Ovary (tissue), 3 donors: ENCODE data around the gene CNOT6L.

Experiments used
- POLR2A ChIP-seq: fragments of 450-650 bp; IDR thresholded peaks from one replicate; pipeline ENCODE4 v1.6.1; 2017; ENCODE audit warnings: antibody characterized with exemption, mild to moderate bottlenecking, moderate library complexity
- TF ChIP-seq, protein P1 (sequence below), 3 donors: fragments of 450-650 bp in 2 of 3; fragments of 200-600 bp in 1 of 3; IDR thresholded peaks; one replicate each; pipeline versions ENCODE4 v1.5.1 to v1.8.0; 2016 to 2022; ENCODE audit warnings: antibody characterized with exemption in 3 of 3, mild to moderate bottlenecking in 1 of 3
- donor health status: DM: no; HTN: no; CAD: no.

DNA sequence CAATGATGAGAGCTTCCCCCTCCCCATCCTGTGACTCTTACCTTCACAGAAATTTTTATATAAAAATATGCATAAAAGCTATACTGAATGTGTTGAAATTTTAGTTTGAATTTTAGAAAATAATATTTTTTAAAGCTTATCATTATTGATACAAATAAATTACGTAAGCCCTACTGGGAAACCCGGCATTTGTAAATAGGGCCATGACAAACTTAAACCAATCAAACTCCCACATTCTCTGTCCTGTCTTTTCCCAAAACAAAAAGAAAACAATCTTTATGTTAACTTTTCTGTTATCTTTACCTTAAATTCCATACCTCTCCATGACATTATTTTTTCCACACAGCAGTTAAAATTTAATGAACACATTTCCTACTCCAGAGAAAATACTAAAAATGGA lies 2.6 kb downstream of the CNOT6L start:
- TF ChIP-seq, protein P1, sequence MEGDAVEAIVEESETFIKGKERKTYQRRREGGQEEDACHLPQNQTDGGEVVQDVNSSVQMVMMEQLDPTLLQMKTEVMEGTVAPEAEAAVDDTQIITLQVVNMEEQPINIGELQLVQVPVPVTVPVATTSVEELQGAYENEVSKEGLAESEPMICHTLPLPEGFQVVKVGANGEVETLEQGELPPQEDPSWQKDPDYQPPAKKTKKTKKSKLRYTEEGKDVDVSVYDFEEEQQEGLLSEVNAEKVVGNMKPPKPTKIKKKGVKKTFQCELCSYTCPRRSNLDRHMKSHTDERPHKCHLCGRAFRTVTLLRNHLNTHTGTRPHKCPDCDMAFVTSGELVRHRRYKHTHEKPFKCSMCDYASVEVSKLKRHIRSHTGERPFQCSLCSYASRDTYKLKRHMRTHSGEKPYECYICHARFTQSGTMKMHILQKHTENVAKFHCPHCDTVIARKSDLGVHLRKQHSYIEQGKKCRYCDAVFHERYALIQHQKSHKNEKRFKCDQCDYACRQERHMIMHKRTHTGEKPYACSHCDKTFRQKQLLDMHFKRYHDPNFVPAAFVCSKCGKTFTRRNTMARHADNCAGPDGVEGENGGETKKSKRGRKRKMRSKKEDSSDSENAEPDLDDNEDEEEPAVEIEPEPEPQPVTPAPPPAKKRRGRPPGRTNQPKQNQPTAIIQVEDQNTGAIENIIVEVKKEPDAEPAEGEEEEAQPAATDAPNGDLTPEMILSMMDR (IDR thresholded peaks at IDR 0.05), result no peak
- TF ChIP-seq POLR2A, result no peak
